HG03025 (cell line): ENCODE measurements around the gene KIF15.

Source experiments
- ATAC-seq: cut with Tn5 transposase; IDR thresholded peaks from one replicate; pipeline ENCODE4 v1.9.1; 2021; ENCODE audit warnings: mild to moderate bottlenecking, moderate library complexity; ENCODE audit not compliant: unreplicated experiment, low FRiP score

Gene KIF15

DNA sequence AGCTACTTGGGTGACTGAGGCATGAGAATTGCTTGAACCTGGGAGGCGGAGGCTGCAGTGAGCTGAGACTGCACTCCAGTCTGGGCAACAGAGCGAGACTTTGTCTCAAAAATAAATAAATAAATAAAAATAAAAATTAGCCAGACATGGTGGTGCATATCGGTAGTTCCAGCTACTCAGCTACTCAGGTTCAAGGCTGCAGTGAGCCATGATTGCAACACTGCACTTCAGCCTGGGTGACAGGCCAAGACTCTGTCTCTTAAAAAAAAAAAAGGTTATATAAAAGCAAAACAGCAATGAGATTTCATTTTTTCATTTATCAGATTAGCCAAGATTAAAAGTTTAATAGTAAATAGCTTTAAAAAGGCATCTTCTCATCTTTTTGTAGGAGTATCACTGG lies 115.7 kb downstream of the KIF15 start:
- ATAC-seq = no peak

DNA sequence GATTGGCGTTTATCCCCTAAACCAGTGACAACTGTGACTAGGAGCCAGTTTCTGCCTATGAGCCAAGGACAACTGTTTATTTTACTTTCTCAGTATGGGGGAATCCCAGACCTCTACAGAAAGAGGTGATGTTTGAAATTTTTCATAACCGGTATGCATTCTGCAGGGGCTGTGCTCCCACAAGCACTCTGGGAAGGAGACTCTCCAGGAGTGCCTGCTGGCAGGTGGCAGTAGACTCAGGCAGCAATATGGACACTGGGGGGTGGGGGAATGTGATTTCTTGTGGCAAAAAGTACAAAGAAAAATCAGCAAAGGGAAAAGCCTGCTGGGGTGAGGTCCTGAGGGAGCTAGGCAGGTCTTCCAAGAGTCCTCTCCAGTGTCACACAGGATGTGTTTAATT lies 118.7 kb downstream of the KIF15 start:
- ATAC-seq = no peak

DNA sequence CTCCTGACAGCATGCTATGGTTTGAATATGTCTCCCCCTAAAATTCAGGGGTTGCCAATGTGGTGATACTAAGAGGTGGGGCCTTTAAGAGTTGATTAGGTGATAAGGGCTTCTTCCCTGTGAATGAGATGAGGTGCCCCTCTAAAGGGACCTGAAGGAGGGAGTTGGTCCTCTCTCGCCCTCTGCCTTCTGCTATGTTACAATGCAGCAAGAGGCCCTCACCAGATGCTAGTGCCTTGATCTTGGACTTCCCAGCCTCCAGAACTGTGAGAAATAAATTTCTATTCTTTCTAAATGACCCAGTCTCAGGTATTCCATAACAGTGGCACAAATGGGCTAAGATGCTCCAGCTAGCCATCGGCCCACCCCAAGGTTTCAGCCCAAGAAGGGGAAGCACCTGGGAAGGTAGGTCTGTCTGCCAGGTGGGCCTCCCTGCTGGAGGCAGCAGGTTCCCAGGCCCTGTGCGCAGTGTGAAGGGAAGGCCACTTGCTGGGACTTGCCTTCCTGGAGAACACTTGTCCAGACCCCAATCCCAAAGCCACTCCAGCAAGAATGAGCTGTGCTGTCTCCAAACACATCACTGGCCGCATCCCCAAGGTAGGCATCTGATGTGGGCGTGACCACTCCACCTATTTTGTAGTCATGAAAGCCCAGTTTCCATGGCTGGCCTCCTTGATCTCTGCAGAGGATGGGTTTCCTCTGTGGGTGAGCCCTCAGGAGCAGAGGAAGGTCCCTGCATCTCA lies 121.8 kb downstream of the KIF15 start:
- no peak for ATAC-seq

DNA sequence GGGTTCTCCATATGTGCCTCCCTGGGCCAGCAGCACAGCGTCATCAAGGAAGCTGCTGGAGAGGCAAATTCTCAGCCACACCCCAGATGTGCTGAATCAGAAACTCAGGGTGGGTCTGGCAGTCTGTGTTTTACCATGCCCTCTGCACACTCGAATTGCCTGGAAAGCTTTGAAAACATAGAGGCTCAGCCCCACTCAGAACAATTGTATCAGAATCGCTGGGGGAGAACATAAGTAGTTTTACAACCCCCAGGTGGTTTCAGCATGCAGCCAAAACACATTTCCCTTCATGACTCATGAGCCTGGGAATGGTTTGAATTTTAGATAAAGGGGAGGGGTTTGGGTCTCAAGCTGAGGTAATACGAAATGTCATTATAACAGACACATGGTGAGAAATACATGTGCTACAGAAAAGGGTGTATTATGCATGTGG lies 122.4 kb downstream of the KIF15 start:
- no peak for ATAC-seq

DNA sequence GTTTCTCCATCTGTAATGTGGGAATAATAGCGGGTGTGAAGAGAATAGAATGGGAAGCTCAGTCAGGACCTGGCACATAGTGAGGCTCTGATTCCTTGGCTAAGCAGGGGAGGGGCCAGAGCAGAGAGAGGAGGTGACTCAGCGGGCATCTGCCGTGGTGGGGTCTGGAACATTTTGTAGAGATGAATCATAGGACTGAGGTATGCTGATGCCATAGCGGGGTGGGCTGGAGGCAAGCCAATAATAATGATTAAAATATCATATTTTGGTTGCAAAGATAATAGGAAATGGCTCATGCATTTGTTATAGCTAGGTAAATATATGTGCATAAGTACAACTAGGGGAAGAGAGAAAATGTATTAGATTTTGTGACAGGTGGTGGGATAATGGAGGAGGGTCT lies 124.0 kb downstream of the KIF15 start:
- ATAC-seq = no peak

DNA sequence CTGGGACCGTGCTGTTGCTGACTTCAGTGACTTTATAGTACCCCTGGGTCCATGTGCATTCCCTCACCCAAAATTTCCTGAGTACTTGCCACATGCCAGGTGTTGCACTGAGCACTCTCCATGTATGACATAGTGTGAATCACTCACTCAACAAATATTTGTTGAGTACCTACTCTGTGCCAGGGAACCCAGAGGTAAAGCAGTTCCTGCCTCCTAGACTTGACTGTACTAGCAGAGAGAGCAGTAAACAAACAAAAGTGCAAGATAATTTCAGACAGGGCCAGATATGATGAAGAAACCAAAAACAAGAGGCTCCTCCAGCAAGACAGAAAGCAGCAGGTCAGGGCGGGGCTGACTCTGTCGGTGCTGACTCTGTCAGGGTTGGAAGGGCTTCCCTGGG lies 125.0 kb downstream of the KIF15 start:
- no peak for ATAC-seq

DNA sequence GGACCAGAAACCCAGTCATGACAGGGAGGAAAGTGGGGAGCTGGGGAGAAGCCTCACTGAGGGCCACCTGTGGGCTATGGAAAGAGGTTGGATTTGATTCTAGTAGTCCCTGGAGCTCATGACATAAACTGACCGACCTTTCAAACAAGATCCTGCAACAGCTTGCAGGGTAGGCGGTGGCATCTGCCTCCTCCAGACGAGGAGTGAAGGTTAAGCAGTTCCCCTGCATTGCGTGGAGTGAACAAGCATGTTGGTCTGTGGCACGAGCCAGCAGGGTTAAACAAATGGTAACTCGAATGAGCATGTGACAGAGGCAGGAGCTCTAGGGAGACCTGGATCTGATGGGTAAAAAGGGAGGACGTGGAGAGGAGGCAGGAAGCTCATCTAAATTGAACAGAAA lies 125.5 kb downstream of the KIF15 start:
- no peak for ATAC-seq

DNA sequence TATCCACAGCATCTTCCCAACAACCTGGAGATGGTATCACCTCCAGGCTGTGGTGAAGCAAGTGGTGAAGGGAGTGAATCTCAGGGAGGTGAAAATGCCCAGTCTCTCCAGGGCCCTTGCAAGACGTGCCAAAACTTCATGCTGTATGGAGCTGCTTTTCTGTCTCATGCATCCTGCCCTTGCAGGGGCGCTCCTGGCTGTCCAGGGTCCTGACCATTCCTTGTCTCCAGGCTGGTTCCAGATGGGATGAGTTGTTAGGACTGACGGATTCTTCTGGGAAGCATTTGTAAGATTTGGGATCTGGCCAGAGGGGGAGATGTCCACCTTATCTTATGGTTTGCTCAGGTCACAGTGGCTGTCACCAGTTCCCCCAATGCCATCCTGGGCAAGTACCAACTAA lies 128.7 kb downstream of the KIF15 start:
- ATAC-seq = no peak

DNA sequence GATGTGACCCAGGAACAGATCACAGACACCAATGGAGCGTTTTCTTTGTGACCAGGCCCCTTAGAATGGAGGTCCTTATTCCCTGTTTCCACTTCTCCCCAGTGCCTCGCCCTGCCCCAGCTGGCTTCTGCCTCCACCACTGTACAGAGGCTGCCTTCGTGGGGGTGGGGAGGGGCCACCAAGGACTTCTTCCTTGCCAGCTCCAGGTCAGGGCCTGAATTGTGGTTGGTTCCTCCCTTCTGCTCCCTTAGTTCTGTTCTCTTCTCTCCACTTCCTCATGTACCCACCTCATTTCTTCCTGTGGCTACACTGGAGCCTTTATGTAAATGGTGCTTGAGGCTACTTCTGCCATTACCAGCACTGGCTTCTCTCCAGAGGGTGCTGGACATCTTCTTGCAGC lies 129.3 kb downstream of the KIF15 start:
- ATAC-seq = no peak

DNA sequence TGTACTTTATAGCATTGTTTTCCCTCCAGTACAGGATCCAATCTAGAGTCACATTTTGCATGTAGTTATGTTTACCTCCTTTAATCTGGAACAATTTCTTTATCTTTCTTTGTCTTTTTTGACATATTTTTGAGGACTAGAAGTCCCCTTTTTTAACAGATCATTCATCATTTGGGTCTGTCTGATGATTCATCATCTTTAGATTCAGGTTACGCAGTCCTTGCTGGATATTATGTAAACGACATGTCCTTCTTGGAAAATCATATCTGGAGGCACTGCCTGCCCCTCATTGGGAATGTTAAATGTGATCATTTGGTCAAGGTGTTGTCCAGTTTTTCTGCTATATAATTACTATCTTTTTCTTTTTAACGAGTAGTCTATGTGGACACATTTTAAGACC lies 131.1 kb downstream of the KIF15 start:
- no peak for ATAC-seq

DNA sequence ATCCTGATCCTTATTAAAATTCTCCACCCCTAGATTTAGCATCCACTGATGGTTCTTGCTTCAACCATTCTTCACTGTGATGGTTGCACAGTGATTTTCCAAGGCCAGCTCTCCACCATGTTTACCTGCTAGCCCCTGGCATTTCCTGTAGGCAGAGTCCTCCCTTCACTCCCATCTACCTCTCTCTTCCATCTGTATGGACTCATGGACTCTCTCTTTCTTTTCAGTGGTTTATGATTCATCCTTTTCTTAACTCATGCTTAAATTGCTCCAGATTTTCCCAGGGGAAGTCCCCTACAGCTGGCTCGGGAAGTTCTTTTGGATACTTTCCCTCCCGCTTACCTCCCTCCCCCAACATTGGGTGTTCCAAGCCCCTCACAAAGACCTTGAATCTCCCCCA lies 131.5 kb downstream of the KIF15 start:
- ATAC-seq = no peak

DNA sequence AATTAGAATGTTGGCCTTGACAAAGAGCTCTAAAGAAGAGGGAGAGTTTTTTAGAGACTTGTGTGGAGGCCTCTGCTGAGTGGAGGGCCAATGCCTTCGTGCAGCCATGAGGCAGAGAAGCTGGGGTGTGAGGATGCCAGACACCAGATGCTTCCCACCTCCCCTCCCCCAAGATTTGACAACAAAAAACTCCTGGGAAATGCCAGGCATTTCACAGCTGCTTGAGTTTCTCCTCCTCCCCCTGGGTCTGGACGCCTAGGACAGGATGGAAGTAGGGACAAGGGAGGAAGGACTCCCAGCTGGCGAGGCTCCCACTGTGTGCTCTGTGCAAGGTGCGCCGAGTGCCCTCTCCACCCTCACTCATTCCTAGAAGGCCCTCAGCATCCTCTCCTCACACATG lies 132.9 kb downstream of the KIF15 start:
- ATAC-seq = no peak

DNA sequence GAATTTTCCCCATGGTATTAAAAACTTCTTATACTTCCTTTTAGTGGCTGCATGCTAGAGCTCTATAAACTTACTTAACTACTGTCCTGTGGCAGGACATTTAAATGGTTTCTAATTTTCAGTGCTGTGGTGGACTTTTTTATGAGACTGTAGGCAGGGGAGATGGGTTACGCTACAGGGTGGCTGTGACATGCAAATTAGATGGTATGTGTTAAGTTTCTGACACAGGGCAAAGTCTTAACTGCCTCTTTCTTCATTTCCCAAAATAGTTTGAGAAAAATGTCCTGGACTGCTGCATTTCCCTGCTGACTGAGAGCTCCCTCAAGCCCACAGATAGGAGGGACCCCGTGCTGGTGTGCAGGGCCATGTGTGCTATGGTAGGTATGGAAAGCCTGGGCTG lies 134.8 kb downstream of the KIF15 start:
- no peak for ATAC-seq

DNA sequence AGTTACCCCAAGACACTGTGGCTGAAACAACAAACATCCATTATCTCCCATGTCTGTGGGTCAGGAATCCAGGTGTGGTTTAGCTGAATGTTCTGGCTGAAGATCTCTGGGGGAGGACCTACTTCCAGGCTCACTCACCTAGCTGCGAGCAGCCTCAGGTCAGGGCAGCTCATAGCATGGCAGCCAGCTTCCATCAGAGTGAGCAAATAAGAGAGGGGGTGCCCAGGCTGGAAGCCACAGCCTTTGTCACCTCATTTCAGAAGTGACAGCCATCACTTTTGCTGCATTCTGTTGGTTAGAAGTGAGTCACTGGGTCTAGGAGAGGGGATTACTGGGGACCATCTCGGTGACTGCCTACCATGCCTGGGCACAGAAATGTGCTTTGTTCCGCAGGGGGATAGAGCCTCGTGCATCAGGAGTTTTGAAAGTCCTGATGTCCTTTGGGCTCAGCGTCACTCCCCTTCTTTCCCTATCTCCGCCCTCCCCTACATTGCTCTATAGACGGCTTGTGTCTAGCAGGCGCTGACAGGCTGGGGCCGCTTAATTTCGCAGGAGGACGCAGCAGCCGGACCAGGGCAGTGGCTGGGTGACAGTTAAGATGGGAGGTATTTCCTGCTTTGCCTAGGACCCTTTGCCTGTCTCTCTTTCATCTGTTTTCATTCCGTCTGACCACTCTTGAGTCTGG lies 138.2 kb downstream of the KIF15 start:
- no peak for ATAC-seq

DNA sequence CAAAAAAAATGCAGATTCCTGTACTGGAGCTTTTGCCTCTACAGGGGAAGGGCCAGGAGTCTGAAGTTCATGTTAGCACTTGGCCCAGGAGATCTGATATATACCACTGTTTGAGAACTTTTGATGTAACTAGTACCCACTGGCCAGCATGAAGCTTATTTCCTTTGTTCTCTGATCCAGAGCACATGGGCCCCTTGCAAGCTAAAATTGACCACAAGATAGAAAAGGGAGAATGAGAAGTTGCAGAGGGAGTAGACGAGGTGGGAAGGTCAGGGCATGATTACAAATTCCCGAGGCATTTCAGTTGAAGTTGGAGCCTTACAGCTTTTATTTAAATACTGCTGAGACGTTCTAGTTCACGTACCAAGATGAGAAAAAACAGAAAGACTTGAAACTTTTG lies 141.0 kb downstream of the KIF15 start:
- no peak for ATAC-seq
